Renal cortical epithelial cell (primary cell): ENCODE data around the gene AURKAIP1. TPM values are rescaled to one million over a fixed set of nuclear protein-coding genes. Genes with fewer than 3 reads are reported as not detected.
"Not testable (repeated sequence)": the region's sequence is repeated elsewhere in the genome, so short reads cannot be mapped to it uniquely, and the experiment has no call there.

Source experiments
- DNase-seq: peaks from one replicate; pipeline ENCODE4 v3.0.0-alpha.2; 2011; ENCODE audit warnings: low read depth
- total RNA-seq: library from RNA; depleted of rRNA; stranded (reverse); fragments of >200 nt; gene quantifications from 2 replicates; pipeline ENCODE4 v1.2.3, GENCODE V29; 2014

Gene AURKAIP1
- total RNA-seq, result 75.6 and 155 TPM in 2 replicates

DNA sequence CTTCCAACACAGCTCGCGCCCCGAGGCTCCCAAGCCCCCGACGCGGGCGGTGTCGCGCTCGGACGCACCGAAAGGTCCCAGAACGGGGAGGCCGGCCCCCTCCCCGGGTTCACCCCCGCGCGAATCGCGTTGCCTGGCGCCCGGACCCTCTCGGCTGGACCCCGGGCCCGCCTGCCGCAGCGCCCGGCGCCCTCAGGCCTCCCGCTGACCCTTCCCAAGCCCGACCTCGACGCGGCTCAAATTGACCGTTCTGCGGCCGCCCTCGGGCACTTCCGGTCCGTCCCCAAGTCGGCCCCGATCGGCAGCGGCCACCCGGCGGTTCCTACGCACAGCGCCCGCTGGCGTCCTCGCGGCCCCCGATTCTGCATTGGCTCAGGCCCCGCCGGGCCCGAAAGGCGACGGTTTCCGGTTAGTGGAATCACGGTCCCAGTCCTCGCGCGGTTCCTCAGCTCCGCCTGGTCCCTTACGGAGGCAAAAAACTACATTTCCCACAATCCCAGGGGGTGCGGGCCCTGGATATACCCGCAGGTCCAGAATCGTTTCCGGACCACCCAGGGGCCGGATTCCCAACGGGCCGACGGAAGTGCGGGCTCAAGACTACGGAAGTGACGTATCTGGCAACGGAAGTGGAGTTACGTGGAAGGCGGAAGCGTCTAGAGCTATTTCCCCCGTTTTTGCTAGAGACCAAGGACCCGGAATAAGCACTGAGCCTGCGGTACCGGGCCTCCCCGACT is at the start of gene AURKAIP1:
Gene AURKAIP1, minus strand, starts transcription at position 279 of the 734 bp plus-strand sequence. CDS start 451 bp downstream, outside the sequence.
- peak; percentile 99 for DNase-seq

DNA sequence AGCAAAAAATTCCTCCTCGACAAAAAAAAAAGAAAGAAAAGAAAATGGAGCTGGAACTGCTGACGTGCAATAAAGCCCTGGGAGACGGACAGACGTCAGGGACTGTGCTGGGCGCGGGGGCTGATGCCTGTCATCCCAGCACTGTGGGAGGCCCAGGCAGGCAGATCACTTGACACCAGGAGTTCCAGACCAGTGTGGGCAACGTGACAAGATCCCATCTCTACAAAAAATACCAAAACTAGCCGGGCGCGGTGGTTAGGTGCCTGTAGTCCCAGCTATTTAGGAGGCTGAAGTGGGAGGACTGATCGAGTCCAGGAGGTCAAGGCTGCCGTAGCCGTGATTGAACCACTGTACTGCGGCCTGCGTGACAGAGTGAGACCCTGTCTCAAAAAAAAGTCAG is 49.7 kb upstream of the AURKAIP1 start:
- DNase-seq, result no peak

DNA sequence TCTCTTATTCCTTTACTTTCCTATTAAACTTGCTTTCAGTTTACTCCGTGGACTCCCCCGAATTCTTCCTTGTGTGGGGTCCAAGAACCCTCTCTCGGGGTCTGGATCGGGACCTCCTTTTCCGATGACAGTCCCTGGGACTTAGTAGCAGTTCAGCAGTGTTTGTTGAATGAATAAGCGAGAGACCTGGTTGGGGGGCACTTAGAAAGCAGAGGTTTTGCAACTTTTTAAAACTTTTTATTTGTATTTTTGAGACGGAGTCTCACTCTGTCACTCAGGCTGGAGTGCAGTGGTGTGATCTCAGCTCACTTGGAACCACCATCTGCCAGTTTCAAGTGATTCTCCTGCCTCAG is 48.2 kb upstream of the AURKAIP1 start:
- no peak for DNase-seq

DNA sequence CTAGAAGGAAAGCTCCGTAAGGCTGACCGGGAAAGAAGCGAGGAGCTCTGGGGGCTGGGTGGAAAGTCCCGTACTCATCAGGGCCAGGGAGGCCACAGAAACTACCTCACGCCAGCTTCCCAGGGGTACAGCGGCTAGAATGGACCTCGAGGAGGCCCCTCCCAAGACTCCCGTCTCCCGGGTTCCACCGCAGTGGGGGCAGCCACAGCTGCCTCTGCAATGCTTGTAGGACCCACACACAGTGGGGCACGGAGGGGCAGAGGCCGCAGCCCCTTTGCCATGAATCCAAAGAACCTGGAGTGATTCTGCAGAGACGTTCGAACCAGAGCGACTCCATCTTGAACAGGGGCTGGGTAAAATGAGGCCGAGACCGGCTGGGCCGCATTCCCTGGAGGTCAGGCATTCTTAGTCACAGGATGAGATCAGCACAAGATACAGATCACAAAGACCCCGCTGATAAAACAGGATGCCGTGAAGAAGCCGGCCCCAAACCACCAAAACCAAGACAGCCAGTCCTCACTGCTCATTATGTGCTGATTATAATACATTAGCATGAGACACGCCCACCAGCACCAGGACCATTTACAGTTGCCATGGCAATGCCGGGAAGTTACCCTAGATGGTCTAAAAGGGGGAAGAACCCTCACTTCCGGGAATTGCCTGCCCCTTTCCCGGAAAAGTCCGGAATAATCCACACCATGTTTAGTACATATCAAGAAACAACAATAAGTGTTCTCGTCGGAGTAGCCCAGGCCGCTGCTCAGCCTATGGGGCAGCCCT is 47.6 kb upstream of the AURKAIP1 start:
- DNase-seq, result no peak

DNA sequence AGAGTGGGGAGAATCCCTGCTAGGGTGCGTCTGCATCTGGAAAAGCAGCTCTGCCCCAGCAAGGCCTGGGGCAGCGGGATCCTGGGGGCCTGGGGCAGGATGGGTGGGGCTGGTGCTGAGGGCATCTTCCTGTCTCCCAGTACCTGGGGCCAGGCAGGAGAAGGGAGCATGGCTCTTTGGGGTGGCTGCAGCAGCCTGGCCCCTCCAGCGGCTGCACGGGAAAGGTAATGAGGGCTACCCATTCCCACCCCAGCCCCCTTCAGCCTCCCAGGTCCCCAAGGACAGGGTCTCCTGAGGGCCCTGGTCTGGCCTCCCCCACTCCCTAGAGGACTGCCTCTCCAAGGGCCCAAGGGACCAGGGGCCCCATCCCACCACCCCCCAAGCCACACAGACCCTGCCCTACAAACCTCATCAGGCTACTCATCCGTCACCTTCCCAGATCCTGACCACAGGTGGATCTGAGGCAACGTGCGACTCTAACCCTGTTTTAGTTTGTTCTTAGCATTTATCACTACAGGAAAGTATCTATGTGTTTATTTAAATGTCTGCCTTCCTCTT is 47.0 kb upstream of the AURKAIP1 start:
- DNase-seq, result no peak

DNA sequence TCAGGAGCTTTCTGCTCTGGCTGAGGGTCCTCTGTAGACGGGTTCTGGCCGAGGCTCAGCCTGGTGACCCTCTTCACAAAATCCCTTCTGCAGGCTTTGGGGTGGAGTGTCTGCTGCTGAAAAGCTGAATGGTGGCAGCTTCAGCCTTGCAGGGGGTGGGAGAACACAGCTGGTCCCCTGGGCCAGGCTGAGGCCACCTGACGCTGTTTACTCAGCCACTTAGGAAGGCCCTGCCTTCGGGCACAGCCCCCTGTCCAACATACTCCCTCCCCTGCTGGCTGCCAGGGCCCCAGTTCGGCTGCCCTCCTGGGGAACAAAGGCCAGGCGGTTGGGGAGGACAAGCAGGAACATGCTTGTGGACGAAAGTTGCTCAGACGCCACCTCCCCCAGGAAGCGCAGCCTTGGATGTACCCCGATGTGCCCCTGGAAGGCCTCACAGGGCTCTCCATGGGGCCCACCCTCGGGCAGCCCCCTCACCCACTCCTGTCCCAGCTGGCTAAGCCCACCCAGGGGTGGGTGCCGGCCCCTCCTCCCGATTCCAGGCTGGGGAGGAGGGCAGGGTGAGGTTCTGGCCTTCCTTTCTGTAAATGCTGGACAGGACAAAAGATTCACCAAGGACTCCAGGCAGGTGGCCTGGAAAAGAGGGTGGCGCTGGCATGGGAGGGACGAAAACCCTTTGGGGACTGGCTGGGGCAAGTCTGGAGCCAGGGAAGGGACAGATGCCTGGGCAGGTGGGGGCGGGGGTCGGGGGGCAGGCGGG is 46.3 kb upstream of the AURKAIP1 start, which contains the start of gene ANKRD65:
Gene ANKRD65, minus strand, starts transcription at position 130 of the 760 bp plus-strand sequence. CDS start 271 bp downstream, outside the sequence.
- no peak for DNase-seq

DNA sequence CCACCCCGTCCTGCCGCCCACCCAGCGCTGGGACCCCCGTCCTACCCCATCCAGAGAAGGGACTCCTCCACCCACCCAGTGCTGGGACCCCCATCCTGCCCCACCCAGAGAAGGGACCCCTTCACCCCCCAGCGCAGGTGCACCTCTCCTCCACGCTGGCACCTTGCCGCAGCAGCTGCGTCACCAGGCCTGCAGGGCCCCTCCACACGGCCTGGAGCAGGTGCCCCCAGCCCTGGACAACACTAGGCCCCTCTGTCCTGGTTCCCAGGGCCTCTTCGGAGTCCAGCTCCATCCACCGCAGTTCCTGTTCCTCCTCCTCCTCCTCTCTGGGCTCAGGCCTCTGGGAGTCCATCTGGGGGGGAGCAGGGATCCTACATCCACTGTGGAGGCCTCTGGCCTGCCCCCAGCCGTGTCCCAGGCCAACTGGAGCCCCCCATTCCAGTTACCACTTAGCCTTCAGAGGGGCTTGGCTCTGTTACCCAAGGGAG is 45.7 kb upstream of the AURKAIP1 start:
- no peak for DNase-seq

DNA sequence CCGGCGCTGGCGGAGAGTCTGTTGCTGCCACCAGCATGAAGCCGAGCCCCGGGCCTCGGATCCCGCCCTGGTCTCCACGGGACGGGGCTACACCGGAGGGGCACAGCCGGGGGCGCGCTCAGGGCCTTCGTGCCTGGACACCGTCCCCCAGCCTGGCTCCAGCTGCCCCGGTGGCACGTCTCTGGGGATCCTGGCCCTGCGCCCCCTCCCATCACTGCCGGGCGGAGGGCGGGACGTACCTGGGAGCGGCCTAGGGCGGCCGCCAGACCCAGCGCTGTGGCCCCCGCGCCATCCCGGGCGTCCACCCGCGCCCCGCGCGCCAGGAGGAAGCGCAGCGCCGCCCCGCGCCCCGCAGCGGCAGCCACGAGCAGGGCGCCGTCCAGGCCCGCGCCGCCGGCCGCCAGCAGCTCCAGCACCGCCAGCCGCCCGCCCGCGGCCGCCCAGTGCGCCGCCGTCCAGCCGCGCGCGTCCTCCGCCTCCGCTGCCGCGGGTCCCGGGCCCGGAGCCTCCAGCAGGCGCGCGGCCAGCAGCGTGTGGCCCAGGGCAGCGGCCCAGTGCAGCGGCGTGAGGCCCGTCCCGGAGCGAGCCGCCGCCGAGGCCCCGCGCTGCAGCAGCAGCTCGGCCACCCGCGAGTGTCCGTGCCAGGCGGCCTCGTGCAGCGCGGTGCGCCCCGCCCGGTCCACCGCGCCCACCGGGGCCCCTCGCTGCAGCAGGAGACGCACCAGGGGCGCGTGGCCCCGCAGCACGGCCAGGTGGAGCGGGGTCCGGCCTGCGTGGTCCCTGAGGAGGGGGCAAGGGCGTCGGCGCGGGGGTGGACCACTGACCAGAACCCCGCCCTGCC is 45.0 kb upstream of the AURKAIP1 start:
- DNase-seq, result no peak

DNA sequence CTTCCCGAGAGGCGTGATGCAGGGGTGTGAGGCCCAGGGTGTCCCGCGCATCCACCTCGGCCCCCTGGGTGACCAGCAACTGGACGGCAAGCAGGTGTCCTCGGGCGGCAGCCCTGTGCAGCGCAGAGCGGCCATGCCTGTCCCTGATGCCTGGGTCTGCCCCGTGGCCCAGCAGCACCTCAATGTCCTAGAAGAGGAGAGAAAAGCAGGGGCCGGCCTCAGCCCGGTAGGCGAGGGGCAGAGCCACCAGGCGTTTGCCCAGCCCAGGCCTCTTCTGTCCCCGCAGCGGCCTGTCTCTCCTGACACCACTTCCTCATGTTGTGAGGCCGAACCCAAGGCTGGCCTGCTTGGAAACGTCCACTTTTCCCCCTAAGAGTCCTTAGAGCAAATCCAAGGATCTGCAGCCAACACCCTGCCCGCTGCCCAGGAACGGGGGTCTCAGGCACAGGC is 44.4 kb upstream of the AURKAIP1 start:
- no peak for DNase-seq

DNA sequence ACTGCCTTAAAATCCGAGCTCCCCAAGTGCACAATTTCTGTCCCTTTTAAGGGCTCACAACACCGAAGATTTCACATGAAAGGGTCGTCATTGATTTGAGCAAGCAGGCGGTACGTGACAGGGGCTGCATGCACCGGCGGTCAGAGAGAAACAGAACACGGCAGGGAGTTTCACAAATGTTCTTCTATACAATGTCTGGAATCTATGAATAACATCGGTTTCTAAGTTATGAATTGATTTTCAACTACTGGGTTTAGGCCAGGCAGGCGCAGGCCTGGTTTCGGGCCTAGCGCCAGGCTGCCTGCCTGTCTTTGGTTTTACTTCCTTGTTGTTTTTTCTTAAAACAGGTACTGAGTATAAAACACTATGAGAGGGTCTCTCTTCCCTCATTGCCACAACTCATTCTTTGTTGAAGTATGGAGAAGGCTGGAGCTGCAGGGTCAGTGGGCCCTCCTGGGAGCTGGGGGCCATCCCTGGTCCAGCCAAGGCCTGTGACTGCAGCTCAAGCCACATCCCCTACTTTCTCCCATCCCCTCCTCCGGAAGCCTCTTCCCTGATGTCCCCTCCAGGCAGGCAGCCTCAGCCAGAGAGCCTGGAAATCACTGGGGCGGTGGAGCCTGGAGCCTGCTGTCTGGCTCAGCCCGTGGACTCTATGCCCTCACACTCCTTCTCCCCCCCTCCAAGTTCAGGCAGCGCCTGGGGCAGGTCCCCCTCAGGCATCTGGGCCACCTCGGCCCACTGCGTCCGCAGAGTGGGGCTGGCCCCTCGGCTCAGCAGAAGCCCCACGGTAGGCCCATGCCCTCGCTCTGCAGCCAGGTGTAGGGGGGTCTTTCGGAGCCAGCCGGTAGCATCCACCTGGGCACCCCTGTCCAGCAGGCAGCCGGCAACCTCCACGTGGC is 43.7 kb upstream of the AURKAIP1 start:
- no peak for DNase-seq

DNA sequence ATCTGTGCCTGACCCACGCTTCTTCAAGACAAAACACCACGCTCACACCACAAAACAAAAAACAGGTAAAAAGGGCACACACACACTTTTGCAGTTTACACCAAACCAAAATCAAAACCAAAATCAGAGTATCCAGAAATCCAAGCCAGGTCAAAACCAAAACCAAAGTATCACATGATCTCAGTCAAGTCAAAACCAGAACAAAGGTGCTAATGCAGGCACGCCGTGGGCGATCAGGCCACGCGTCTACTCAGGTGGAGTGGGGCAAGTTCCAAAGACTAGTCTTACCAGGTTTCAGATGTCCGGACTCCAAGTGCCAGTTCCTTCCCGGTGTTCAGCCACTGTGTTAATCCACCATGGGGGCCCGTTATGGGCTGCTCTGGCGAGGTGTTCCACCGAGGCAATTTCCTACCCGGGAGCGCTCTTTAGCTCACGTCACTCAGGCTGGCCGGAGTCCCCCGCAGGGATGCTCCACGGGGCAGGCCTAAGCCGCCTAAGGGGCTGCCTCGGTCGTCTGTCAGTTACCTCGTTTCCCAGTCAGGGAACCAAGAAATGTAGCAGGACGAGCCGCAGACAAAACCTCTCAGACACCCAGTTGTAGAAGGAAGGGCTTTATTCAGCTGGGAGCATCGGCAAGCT is 42.9 kb upstream of the AURKAIP1 start:
- not testable (repeated sequence) for DNase-seq

DNA sequence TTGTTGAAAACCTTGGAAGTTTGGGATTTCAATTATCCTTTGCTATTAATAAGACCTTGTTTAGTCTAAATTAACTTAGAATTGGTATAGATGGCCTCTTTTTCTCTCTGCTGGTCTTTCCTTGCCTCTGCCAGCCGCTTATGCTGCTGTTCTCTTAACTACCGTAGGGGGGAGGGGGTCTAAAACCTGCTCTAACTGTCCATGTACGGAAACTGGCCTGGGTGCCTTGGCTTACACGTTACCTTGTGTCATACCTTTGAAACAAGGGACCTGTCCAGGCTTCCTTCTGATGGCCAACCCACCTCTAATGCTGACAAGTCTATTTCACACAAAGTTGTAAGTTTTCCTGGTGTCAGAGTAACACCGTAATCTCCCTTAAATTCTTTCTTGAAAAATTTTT is 42.4 kb upstream of the AURKAIP1 start:
- DNase-seq, result not testable (repeated sequence)

DNA sequence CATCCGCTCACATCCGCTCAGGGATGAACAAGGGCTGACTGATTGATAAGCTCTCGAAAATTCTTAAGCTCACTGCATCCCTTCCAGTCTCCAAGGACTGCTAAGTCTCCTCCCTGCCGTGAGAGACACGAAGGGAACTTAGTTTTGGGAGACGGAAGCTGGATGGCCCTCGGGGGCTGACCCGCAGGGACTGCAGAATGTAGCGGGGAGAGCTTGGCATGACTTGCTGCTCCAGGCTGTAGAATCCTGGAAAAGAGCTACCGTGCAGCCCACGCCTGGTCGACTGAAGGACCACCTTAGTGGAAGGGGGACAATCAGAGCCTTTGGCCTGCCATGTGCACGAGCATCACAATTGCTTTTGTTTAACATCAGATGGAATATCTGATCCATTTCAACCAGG is 40.7 kb upstream of the AURKAIP1 start:
- no peak for DNase-seq

DNA sequence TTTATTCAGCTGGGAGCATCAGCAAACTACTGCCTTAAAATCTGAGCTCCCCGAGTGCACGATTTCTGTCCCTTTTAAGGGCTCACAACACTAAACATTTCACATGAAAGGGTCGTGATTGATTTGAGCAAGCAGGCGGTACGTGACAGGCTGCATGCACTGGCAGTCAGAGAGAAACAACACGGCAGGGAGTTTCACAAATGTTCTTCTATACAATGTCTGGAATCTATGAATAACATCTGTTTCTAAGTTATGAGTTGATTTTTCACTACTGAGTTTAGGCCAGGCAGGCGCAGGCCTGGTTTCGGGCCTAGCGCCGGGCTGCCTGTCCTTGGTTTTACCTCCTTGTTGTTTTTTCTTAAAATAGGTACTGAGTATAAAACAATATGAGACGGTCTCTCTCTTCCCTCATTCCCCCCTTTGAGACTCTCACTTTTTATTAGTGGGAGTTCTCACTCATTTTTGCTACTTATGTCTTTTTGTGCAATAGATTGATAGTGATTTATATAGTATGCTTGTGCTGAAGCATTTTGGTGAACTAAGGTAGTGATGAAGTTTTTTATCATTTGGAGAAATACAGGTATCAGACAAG is 37.4 kb upstream of the AURKAIP1 start:
- DNase-seq, result not testable (repeated sequence)

DNA sequence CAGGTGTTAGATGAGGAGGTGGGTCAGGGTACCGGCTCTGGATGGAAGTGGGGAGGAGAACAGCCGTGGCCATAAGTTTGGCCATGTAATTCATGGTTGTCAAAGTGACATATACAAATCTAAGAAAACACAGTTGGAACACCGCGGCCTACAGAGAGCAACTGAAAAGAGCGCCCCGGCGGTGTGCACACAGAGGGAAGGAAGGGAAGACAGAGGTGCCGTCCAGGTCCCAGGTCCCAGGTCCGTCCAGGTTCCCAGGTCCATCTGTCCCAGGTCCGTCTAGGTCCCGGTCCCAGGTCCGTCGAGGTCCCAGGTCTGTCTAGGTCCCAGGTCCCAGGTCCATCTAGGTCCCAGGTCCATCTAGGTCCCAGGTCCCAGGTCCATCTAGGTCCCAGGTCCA is 36.6 kb upstream of the AURKAIP1 start:
- no peak for DNase-seq

DNA sequence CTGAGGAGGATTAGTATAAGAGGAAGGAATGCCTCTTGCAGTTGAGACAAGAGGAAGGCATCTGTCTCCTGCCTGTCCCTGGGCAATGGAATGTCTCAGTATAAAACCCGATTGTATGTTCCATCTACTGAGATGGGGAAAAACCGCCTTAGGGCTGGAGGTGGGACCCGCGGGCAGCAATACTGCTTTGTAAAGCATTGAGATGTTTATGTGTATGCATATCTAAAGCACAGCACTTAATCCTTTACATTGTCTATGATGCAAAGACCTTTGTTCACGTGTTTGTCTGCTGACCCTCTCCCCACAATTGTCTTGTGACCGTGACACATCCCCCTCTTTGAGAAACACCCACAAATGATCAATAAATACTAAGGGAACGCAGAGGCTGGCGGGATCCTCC is 35.2 kb upstream of the AURKAIP1 start:
- DNase-seq, result not testable (repeated sequence)

DNA sequence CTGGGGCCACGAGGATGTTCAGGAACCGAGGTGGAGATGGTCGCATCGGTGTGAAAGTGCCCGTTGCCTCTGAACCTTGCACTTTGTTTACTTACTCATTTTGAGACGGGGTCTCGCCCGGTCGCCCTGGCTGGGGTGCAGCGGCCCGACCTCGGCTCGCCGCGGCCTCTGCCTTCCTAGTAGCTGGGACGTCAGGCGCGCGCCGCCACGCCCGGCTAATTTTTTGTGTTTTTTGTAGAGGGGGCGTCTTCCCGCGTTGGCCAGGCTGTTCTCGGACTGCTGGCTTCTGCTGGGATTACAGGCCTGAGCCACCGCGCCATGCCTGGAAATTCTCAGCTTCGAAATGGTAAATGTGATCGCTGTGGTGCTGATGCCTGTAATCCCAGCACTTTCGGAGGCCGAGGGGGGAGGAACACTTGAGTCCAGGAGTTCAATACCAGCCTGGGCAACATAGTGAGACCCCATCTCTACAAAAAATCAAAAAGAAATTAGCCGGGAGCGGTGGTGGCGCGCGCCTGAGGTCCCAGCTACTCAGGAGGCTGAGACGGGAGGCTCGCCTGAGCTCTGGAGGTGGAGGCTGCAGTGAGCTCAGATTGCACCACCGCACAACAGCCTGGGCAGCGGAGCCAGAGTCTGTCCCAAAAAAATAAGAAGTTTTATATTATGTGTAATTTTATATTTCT is 32.8 kb upstream of the AURKAIP1 start:
- DNase-seq, result peak; percentile 18
